ENCODE measurements around the gene PPP6R3.

PPP6R3 gene

GRCh38 chr11:68560216-68560615, 99.7 kb downstream of the PPP6R3 start:
- DNase-seq (ENCODE audit: low spot score): no peak

- DNase-seq (ENCODE audit: low spot score): no peak
Measured at GRCh38 chr11:68563454-68563853, 102.9 kb downstream of the PPP6R3 start.

- no peak for DNase-seq (ENCODE audit: low spot score)
Measured at GRCh38 chr11:68564261-68564660, 103.7 kb downstream of the PPP6R3 start.

GRCh38 chr11:68565768-68566167, 105.2 kb downstream of the PPP6R3 start:
- DNase-seq (ENCODE audit: low spot score): no peak

- no peak for DNase-seq (ENCODE audit: low spot score)
Measured at GRCh38 chr11:68567553-68567952, 107.0 kb downstream of the PPP6R3 start.

- no peak for DNase-seq (ENCODE audit: low spot score)
Measured at GRCh38 chr11:68569357-68569756, 108.8 kb downstream of the PPP6R3 start.

GRCh38 chr11:68570691-68571090, 110.1 kb downstream of the PPP6R3 start:
- DNase-seq (ENCODE audit: low spot score): no peak

- DNase-seq (ENCODE audit: low spot score): peak; percentile 60
Measured at GRCh38 chr11:68574308-68574707, 113.8 kb downstream of the PPP6R3 start.

GRCh38 chr11:68575025-68575665, 114.6 kb downstream of the PPP6R3 start:
- DNase-seq (ENCODE audit: low spot score): no peak

GRCh38 chr11:68579455-68579854, 118.9 kb downstream of the PPP6R3 start:
- DNase-seq (ENCODE audit: low spot score): peak; percentile 9

GRCh38 chr11:68581439-68581838, 120.9 kb downstream of the PPP6R3 start:
- DNase-seq (ENCODE audit: low spot score): no peak

- no peak for DNase-seq (ENCODE audit: low spot score)
Measured at GRCh38 chr11:68581901-68582300, 121.3 kb downstream of the PPP6R3 start.

- DNase-seq (ENCODE audit: low spot score): no peak
Measured at GRCh38 chr11:68582416-68583040, 122.0 kb downstream of the PPP6R3 start.

- DNase-seq (ENCODE audit: low spot score): no peak
Measured at GRCh38 chr11:68583041-68583446, 122.5 kb downstream of the PPP6R3 start.

GRCh38 chr11:68584097-68584496, 123.5 kb downstream of the PPP6R3 start:
- DNase-seq (ENCODE audit: low spot score): peak; percentile 15

- DNase-seq (ENCODE audit: low spot score): no peak
Measured at GRCh38 chr11:68584991-68585524, 124.5 kb downstream of the PPP6R3 start.

GRCh38 chr11:68589547-68590216, 129.1 kb downstream of the PPP6R3 start:
- DNase-seq (ENCODE audit: low spot score): no peak

GRCh38 chr11:68591719-68592118, 131.2 kb downstream of the PPP6R3 start:
- no peak for DNase-seq (ENCODE audit: low spot score)

GRCh38 chr11:68593441-68593840, 132.9 kb downstream of the PPP6R3 start:
- no peak for DNase-seq (ENCODE audit: low spot score)

GRCh38 chr11:68594123-68594522, 133.6 kb downstream of the PPP6R3 start:
- no peak for DNase-seq (ENCODE audit: low spot score)

- no peak for DNase-seq (ENCODE audit: low spot score)
Measured at GRCh38 chr11:68596231-68596630, 135.7 kb downstream of the PPP6R3 start.

GRCh38 chr11:68598816-68599653, 138.5 kb downstream of the PPP6R3 start:
- no peak for DNase-seq (ENCODE audit: low spot score)
